Activated gamma-delta T cell (primary cell): ENCODE measurements around the gene CDIP1.
"Not testable (repeated sequence)": the region's sequence is repeated elsewhere in the genome, so short reads cannot be mapped to it uniquely, and the experiment has no call there.

ENCODE experiments used
- DNase-seq: peaks from one replicate; lab custom pipeline; 2025; lab: John Stamatoyannopoulos, UW
- total RNA-seq, 2 donors: gene quantifications; one replicate each; lab custom pipeline; 2026; lab: John Stamatoyannopoulos, UW

CDIP1 gene
- total RNA-seq: 32.0 to 34.0 reads per million in 2 donors

DNA sequence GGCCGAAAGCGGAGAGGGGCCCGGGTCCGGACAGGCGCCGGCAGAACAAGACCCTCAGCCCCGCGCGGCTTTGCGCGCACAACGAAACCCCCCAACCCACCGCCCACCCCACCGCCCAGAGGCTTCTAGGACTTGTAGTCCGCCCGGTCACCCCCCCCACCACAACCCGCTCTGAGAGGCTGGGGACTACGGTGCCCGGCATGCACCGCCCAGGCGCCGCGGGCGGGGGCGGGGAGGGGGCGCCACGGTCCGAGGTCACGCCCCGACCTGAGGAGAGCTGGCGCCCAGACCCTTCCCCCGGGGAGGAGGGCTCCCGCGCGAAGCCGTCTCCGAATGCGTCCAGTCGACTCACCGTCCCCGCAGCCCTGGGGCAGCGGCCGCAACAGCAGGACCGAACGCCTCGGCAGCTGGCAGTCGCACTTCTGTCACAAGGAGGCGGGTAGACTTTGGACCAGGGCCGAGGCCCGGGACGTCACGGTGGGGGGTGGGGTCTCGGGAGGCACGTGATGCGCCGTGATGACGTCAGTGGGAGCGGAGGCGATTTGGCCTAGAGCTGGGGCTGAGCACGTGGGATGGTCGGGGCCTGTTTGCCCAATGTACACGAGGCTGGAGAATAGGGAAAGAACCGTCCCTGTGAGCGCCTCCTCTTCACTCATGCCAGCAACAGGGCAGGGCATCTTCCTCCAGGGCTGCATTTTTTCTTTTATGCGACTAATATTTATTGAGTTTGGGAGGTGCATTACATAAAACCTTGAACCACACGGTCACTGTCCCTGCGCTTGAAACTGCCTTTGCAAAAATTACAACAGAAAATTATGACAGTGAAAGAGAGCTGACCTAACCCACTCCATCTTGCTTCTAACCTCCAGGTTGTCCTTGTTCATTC is at the start of gene CDIP1:
Gene CDIP1, minus strand, starts transcription at position 424 of the 886 bp plus-strand sequence. CDS start 24,643 bp downstream, outside the sequence.
- DNase-seq: peak; percentile 86

DNA sequence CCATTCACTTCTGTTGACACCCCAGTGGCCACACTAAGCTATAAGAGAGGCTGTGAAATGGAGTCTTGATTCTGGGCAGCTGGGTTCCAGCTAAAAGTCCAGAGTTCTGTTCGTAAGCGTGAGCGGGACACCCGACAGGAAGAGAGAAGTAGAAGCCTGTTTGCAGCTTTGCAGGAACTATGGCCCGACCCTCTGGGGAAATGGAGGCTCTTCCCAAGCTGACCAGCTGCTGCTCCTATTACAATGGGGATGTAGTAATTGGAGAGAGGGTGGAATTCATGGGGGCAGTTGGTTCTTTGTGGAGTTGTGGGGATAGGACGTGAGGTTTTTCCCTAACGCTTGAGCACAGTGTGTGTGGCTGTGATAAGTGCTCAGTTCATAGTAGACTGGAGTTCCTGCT is 47.7 kb upstream of the CDIP1 start:
- no peak for DNase-seq

GRCh38 chr16:4583906-4584305 is 45.3 kb upstream of the CDIP1 start:
- no peak for DNase-seq

- DNase-seq: no peak
Observed at GRCh38 chr16:4580250-4580649, 41.7 kb upstream of the CDIP1 start.

GRCh38 chr16:4578961-4579530 is 40.5 kb upstream of the CDIP1 start:
- no peak for DNase-seq

- DNase-seq: no peak
Observed at GRCh38 chr16:4576008-4576407, 37.4 kb upstream of the CDIP1 start.

DNA sequence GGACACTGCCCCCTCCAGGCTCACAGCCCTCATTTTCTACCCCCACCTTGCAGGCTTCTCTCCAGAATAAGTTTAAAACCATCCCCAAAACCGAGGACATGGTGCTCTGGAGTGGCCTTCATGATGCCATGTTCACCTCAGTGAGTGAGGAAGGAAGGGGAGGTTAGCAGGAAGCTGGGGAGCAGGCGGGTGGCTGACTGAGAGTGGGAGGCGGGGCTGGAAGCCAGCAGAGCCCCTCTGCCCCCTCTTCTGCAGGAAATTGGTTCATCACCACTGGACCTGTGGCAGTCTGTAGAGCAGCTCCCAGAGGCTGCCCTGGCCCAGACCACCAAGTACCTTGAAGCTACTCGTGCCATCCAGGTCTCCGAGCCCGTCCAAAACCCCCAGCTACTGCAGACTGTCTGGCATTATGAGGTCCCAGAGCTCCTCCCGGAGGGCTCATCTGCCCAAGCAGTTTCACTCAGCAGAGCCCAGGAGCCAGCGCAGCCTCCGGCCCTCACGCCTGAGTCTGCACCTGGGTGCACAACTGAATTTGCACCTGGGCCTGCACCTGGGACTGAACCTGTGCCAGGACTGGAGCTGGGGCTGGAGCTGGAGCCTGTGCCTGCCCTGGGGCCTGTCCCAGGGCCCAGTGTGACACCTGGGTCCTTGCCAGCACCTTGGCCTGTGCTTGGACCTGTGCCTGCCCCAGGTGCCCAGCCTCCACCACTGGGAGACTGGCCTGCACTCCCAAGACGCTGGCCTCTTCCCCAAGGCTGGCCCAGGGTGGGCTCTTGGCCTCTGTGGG is 36.5 kb upstream of the CDIP1 start:
- DNase-seq: no peak

DNA sequence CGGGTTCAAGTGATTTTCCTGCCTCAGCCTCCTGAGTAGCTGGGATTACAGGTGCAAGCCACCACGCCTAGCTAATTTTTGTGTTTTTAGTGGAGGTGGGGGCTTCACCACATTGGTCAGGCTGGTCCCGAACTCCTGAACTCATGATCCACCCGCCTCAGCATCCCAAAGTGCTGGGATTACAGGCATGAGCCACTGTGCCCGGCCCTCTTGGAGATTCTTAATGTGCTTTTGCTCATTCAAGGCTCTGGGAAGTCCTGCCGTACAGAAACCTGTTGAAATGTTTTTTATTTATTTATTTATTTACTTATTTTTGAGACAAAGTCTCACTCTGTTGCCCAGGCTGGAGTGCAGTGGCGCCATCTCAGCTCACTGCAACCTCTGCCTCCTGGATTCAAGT is 35.4 kb upstream of the CDIP1 start:
- not testable (repeated sequence) for DNase-seq

- no peak for DNase-seq
Observed at GRCh38 chr16:4572715-4573114, 34.1 kb upstream of the CDIP1 start.

- DNase-seq: no peak
Observed at GRCh38 chr16:4570688-4571321, 32.2 kb upstream of the CDIP1 start.

- no peak for DNase-seq
Observed at GRCh38 chr16:4570086-4570485, 31.5 kb upstream of the CDIP1 start.

DNA sequence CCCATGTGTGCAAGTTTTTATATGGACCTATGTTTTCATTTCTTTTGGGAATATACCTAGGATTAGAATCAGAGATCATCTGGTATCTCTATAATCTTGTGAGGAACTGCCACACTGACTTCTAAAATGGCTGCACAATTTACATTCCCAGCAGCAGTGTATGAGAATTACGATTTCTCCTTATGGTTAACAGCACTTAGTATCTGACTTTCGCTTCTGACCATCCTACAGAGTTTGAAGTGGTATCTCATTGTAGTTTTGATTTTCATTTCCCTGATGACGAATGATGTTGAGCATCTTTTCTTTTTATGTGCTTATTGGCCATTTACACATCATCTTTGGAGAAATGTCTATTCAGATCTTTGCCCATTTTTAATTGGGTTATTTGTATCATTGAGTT is 27.6 kb upstream of the CDIP1 start:
- no peak for DNase-seq

- DNase-seq: no peak
Observed at GRCh38 chr16:4564661-4565267, 26.2 kb upstream of the CDIP1 start.

GRCh38 chr16:4561596-4561995 is 23.0 kb upstream of the CDIP1 start:
- no peak for DNase-seq

DNA sequence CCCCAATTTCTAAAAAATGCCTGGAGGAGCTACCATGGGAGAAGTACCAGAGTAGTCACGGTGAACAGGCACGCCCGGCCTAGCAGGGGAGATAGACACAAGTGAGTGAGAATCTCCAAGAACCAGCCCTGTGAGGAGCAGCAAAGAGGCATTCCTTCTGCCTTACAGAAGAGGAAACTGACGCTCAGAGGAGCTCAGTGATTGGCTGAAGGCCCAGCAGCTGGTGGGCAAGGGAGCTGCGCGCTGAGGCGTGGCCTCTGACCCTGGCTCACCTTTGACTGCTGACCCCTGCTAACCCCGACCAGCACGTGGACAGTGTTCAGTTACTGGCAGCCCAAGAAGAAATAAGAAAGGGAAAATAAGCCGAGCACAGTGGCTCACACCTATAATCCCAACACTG is 19.4 kb upstream of the CDIP1 start:
- no peak for DNase-seq

DNA sequence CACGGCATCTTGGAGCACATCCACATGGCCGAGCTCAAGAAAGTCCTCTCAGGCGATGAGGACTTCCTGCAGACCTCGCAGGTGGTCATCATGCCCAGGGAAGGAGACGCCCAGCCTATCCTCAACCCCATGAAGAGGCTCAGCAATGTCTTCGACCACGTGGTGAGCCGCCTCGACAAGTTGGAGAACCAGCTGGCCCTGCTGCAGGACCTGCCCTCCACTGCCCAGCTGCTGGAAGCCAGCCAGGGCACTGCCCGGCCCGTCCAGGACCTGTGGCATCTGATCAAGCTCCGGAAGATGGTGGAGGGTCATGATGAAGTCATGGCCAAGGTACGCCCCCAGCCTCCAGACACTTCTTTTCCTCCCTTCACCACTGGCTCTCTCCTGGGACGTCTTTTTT is 18.0 kb upstream of the CDIP1 start:
- DNase-seq: no peak

DNA sequence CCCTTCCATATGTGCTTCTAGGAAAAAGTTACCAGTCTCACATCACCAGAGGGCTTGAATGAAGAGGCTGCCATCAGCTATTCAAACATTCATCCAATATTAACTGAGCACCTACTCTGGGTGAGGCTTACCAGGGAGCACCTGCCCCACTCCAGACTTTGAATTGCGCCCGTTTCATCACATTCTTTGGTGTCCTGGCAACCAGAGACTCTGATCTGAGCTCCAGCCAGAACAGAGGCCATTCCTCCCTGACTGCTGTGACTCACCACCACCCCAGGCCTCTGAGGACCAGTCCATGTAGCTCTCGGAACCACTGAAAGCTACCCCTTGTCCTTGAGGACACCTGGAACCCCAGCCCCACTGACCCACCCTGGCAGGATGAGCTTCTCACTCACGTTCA is 17.5 kb upstream of the CDIP1 start, which contains the start of gene C16orf96:
Gene C16orf96, plus strand, starts transcription at position 229 of the 400 bp plus-strand sequence. Its CDS starts 150 bp downstream, at position 379.
- DNase-seq: no peak

- DNase-seq: no peak
Observed at GRCh38 chr16:4552541-4552940, 14.0 kb upstream of the CDIP1 start.

DNA sequence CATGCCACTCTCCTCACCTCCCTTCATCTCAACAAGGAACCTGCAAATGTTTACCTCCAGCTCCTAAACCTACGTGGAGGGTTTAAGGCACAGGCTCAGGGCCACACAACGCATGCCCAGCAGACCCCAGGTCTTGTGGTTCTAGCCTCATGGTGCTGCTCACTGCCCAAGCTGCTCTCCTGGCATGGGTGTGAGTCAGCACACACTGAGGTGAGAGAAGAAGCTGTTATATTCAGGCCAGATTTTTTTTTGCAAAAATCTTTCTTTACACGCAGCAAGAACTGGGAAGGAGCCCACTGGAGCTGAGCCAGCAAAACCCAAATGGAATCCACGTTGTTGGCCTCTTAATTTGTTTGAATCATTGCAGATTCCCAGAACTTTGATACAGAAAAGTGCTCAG is 12.0 kb upstream of the CDIP1 start:
- no peak for DNase-seq

DNA sequence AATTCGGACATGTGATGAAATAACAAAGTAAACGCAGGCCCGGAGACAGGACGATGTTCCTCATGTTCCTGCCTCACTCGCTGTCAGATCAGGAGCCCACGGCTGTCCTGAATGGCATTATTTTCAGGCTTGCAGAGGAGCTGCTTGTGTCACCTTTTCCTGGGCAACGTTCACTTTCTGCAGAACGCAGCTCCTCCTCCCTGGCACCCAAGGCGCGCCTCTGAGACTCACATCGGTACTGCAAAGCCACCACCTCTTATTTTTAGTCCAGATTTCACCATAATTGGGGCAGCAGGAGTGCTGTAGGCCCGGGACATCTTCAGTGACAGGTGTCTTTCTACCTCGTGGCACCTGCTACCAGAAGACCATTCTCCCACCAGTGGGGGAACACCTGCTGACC is 9.6 kb upstream of the CDIP1 start:
- no peak for DNase-seq

GRCh38 chr16:4544473-4544872 is 5.9 kb upstream of the CDIP1 start:
- no peak for DNase-seq
